Activated T-helper 1 cell treated with anti-CD3 and anti-CD28 coated beads, Interleukin-2, amount 50 U/mL, for 16 hours (primary cell): ENCODE results near the gene GPR141.

Experiments used
- DNase-seq, 2 donors: peaks; one replicate each; pipeline ENCODE4 v3.0.0-alpha.2; 2020; ENCODE audit warnings: low read depth in 1 of 2, low spot score in 1 of 2

Gene GPR141

GRCh38 chr7:37683246-37684120, at the start of gene GPR141:
Gene GPR141, plus strand, starts transcription at chr7:37683766. Its CDS starts 56,628 bp downstream, at chr7:37740394.
- no peak for DNase-seq

DNA sequence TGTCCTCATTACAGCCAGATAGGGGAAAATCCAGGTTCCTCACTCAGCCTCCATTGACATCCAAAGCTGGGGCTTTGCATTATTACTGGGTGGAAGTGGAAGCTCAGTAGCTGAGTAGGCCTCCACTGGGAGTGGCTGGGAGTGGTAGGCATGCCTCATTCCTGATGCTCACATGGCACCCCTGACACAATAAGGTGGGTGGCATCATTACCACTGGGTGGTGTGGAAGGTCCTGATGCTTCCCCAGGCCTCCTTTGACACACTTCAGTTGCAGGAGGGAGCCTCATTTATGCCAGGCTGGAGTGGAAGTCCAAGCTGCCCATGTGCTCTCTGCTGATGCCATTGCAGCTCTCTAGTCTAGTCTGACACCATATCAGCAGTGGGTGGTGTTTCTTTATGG, 48.2 kb upstream of the GPR141 start:
- DNase-seq = no peak

DNA sequence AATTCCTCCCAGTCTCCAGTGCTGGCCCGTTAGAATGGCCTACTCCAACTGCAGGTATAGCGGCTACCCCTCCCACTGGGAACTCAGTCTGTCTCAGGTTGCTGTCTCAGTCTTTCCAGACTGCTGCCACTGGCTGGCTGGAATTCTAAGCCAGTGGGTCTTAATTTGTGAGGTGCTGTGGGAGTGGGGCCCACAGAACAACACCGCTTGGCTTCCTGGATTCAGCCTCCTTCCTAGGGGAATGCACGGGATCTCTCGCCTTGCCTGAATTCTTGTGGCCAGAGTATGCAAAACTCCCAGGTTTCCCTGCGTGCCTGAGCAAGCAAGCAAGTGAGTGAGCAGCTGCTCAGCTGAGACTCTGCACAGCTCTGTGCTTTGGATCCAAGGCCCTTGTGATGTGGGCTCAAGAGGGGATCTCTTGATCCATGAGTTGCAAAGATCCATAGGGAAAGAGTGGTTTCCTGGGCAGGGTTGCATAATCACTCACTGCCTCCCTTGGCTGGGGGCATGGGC, 41.5 kb upstream of the GPR141 start:
- no peak for DNase-seq

GRCh38 chr7:37643876-37644275, 39.7 kb upstream of the GPR141 start:
- no peak for DNase-seq

- DNase-seq = no peak
These were observed 38.1 kb upstream of the GPR141 start for GRCh38 chr7:37645282-37646050.

DNA sequence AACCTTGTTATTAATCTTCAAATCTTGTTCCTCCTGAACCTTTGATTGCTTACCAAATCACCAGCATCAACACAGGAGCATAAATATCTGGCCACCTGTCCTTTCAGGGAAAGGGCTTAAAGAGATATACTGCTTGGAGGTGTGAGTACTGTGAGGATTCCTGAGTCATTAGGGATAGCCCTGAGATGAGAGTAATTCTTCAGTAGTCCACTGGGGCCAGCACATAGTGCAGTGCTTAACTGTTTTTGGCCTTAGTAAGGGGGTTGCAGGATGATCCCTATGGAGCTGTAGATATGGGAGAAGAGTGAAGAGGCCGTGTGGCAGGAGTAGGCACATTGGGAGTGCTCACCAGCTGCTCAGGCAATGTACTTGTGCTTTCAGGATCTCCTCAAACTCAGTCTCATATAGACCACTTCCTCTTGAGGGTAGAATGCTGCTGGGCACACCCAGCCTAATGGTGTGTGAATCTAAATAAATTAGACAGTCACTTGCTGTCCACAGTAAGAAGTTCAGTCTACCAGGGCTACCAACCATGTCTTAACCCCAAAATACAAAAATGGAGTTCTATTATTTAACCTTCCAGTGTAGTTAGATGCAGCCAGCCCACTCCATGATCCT, 26.5 kb upstream of the GPR141 start:
- no peak for DNase-seq

DNA sequence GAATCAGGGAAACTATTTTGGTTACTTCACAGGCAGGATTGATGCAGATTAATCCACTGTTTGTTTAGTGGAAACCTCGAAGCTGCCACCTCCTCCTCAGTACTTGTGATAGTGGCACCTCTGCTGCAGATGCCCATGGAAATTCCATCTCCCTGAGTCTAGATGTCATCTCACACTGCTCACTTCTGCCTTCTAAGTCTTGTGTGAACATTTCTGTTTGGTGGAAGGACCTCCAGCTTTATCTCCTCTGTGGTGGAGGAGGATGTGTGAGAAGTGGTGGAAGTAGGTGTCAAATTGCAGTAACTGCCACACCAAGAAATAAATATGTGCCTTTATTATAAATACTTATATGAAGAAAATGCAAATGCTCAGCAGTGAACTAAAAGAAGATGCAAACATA, 25.8 kb upstream of the GPR141 start:
- no peak for DNase-seq

- DNase-seq = no peak
These were observed 23.5 kb upstream of the GPR141 start for GRCh38 chr7:37659971-37660565.

- no peak for DNase-seq
These were observed 23.0 kb upstream of the GPR141 start for GRCh38 chr7:37660614-37661013.

DNA sequence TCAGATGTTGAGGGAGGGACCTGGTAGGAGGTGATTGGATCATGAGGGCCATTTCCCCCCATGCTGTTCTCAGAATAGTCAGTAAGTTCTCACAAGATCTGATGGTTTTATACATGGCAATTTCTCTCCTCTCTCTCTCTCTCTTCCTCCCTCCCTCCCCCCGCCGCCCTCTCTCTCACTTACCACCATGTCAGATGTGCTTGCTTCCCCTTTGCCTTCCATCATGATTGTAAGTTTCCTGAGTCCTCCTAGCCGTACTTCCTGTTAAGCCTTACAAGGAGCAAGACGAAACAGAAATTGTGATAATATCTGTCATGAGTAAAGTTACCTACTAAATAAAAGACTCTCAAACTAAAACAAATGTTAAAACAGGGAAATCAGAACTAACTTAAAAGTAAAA, 19.9 kb upstream of the GPR141 start:
- DNase-seq = no peak

DNA sequence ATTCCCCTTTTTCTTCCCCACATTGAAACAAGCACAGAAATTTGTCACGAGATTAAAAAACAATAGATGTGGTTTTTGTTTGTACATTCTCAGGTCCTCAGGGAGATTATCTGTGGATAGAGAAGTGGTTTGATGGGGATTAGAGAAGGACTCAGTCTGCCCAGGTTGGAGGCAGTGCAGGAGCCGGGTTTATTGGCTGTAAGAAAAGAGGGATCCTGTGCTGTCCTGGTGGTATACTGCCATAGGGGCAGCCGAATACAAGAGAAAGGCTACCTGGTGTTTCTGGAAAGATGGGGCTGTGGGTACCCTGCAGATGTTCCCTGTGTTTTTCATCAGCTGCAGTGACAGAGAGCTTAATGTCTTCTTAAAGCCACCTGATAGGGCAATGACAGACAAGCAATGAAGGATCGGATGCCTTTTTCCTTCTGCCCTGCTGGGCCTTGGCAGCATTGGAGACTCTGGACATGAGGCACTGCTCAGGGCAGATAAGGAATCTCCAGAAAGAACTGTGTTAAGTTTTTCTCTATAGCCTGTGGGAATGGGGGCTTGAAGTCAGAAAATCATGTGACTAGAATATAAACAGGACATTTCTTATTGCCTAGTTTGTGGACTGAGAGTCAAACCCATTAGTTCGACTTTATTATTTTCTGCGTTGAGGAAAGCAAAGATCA, 18.1 kb upstream of the GPR141 start:
- no peak for DNase-seq

DNA sequence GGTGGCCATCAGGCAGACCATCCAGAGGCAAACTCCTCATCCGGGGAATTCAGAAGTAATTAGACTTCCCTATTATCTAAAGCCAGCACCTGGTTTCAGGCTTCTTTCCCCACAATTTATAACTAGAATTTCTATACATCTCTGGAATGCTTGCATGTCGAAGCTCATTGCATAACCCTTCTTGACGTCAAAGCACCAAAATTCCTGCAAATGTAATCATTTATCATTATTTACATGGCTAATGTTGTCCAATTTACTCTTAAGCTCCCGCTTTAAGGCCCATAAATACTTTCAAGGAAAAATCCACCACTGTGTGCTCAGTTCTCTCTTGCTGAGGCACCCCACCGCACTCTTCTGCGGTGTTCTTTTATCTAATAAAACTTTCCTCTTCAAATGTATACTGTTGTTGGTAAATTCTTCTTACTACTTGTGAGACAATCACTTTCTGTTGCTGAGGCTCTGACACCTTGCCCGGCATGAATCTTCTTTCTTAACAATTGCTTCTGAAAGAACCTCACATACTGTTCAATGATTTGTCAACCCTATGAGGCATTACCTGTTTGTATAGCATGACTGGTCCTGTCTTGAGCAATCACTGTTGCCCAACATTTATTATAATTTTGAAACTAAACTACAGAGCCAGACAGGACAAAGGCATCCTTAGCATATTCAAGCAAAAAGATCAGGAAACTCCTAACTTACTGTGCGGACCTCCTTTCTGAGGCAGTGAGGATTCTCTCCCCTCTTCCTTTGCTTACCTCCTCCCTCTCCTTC, 17.4 kb upstream of the GPR141 start:
- no peak for DNase-seq

DNA sequence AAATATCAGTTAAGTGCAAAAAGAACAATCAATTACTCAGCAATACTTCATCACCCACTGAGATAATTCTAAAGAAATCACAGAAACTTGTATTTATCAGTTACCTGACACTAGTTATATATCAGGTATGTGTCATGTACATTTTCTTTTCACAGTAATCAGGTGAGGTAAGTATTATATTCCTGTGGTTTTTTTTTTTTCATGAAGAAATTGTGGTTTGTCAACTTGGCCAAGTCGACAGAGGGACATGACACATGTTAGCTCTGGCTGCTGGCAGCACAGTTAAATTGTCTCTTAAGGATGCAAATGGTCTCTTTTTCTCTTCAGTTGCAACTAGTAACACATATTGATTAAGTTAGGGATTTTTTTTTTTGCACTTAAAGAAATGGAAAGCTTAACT, 13.7 kb upstream of the GPR141 start:
- DNase-seq = no peak

DNA sequence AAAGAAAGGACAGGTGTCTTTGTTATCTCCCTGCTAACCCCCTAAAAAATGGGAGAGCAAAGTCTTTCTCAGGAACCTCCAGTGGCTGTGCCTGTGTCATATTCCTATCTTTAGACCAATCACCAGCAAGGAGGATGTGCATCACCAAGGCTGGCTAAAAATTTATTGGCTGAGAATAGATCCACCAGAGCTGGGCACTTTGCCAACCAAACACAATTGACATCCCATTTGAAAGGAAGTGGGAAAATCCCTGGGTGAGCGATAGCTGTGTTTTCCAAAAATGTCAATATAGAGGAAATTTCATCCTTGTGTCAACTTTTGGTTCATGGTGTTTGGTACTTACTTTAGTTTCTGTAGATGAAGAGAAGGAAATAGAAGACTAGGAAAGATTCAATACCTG, 13.1 kb upstream of the GPR141 start:
- no peak for DNase-seq

DNA sequence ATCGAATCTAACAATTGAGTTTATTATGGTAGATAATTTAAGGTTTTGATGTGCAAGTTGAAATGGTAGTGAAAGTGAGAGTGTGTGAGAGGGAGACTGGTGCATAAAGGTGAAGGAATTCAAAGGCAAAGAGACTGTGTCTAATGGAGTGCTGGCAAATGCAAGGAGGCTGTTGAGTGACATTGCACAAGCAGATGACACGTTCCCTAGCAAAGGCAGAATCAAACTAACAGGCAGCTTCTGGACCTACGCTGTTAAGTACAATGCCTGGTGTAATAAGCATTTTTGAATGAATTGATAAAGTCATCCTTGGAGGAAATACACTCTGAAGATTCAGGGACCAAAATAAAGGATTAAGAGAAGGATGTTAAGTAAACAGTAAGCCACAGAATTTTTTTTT, 11.7 kb upstream of the GPR141 start:
- no peak for DNase-seq

DNA sequence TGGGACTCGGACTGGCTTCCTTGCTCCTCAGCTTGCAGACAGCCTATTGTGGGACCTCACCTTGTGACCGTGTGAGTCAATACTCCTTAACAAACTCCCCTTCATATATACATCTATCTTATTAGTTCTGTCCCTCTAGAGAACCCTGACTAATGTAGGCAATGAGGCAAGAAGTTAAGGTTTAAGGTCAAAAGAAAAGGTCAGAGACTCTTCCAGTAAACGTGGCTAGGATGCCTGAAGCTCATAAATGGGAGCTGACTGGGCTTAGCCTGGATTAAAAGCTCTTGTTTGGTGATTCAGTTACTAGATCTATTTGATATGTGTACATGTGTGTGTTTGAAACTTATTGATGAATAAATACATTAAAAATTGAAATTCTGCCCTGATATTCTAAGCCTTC, 10.6 kb upstream of the GPR141 start:
- no peak for DNase-seq

DNA sequence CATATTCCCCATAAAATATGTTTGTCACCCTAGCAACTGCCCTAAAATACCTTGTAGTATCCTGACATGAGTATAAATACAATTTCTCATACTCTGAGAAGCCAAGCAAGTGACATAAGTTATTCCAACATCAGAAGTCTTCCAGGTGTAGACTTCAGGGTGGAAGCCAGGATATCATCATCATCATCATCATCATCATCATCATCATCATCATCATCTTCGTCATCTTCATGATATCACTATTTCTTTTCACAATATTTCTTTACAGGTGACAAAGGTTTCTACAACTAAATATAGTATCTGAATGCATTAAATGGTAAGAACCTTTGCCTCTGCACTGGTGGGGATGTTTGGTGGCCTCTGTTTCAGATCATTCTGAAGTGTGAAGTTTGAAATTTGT, 10.0 kb upstream of the GPR141 start:
- DNase-seq = no peak

GRCh38 chr7:37674531-37674930, 9.0 kb upstream of the GPR141 start:
- no peak for DNase-seq

DNA sequence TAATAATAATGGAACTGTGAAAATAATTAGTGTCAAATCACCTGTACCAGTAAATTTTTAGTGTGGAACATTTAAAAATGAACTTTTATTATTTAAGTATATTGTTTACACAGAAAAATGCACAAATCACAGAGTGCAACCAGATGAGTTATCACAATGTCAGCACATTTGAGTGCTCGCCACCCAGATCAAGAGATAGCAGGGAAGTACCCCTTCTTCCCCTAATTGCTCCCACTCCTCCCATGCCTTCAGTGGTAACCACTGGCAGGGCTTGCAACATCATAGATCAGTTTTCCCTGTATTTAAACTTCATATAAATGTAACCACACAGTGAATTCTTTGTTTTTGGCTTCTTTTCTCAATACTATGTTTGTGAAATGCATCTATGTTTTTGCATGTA, 7.8 kb upstream of the GPR141 start:
- DNase-seq = no peak

DNA sequence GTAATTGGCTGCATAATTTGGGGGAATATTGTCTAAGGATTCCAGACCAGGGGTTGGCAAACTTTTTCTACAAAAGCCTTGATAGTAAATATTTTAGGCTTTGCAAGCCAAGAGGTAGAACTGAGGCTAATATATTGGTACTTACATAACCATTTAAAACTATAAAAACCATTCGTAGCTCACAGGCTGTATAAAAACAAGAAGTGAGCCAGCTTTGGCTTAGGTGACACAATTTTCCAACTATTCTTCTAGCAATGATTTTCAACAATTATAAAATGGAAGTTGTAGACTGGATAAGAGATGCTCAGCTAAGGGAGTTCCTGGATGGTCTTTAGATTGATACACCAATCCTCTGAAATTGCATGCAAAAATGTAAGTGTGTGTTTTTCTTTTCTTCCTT, 1.4 kb downstream of the GPR141 start:
- no peak for DNase-seq
